Measurements from ENCODE around the gene C16orf96.

- no peak for TF ChIP-seq YY1 (IDR thresholded peaks at IDR 0.05; ENCODE audit: low read depth)
- TF ChIP-seq TAF1 (IDR thresholded peaks at IDR 0.05; ENCODE audit: low read depth) = no peak
- TF ChIP-seq USF1 (IDR thresholded peaks at IDR 0.05) = no peak
- TF ChIP-seq, protein P1, sequence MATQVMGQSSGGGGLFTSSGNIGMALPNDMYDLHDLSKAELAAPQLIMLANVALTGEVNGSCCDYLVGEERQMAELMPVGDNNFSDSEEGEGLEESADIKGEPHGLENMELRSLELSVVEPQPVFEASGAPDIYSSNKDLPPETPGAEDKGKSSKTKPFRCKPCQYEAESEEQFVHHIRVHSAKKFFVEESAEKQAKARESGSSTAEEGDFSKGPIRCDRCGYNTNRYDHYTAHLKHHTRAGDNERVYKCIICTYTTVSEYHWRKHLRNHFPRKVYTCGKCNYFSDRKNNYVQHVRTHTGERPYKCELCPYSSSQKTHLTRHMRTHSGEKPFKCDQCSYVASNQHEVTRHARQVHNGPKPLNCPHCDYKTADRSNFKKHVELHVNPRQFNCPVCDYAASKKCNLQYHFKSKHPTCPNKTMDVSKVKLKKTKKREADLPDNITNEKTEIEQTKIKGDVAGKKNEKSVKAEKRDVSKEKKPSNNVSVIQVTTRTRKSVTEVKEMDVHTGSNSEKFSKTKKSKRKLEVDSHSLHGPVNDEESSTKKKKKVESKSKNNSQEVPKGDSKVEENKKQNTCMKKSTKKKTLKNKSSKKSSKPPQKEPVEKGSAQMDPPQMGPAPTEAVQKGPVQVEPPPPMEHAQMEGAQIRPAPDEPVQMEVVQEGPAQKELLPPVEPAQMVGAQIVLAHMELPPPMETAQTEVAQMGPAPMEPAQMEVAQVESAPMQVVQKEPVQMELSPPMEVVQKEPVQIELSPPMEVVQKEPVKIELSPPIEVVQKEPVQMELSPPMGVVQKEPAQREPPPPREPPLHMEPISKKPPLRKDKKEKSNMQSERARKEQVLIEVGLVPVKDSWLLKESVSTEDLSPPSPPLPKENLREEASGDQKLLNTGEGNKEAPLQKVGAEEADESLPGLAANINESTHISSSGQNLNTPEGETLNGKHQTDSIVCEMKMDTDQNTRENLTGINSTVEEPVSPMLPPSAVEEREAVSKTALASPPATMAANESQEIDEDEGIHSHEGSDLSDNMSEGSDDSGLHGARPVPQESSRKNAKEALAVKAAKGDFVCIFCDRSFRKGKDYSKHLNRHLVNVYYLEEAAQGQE (IDR thresholded peaks at IDR 0.05; ENCODE audit: low read depth) = no peak
- TF ChIP-seq MAX (IDR thresholded peaks at IDR 0.05) = no peak
- no peak for TF ChIP-seq EP300 (IDR thresholded peaks at IDR 0.05; ENCODE audit: borderline replicate concordance)
- no peak for TF ChIP-seq TEAD4 (IDR thresholded peaks at IDR 0.05)
- no peak for TF ChIP-seq TCF12 (IDR thresholded peaks at IDR 0.05; ENCODE audit: low read depth)
- no peak for TF ChIP-seq CREB1 (IDR thresholded peaks at IDR 0.05; ENCODE audit: low read depth)
- no peak for TF ChIP-seq EGR1 (IDR thresholded peaks at IDR 0.05)
- TF ChIP-seq CEBPB (IDR thresholded peaks at IDR 0.05) = no peak
- TF ChIP-seq FOXM1 (IDR thresholded peaks at IDR 0.05; ENCODE audit: borderline replicate concordance, low read depth) = no peak
- TF ChIP-seq RAD21 (IDR thresholded peaks at IDR 0.05; ENCODE audit: low read depth) = no peak
- no peak for TF ChIP-seq ZBTB7A (IDR thresholded peaks at IDR 0.05; ENCODE audit: low read depth)
Measured at GRCh38 chr16:4536391-4537106, 19.6 kb upstream of the C16orf96 start.
